GM12878 (cell line): ENCODE results near the gene BMERB1.

Source experiments
- CTCF ChIP-seq, 3 experiments: IDR thresholded peaks in 2 of 3; conservative IDR thresholded peaks in 1 of 3; 2 replicates each; pipeline ENCODE4 v1.5.1; 2011; ENCODE audit warnings: low read depth in 3 of 3, low read length in 3 of 3, mild to moderate bottlenecking in 3 of 3, control low read depth in 2 of 3, moderate library complexity in 2 of 3, inconsistent platforms in 1 of 3, mixed read lengths in 1 of 3; ENCODE audit not compliant: control insufficient read depth in 2 of 3, insufficient read depth in 1 of 3; ENCODE audit errors: extremely low read depth in 1 of 3
- MTA3 ChIP-seq: IDR thresholded peaks from 2 replicates; pipeline ENCODE4 v1.6.1; 2012; ENCODE audit warnings: low read length, inconsistent platforms, borderline replicate concordance
- YBX1 ChIP-seq: fragments of 450-650 bp; IDR thresholded peaks from 2 replicates; pipeline ENCODE4 v1.6.1; 2016; ENCODE audit warnings: antibody characterized with exemption

- TF ChIP-seq CTCF (IDR thresholded peaks at IDR 0.05 in 2 of 3, conservative IDR thresholded peaks at IDR 0.05 in 1 of 3; ENCODE audit: control insufficient read depth in 2 of 3, extremely low read depth in 1 of 3, insufficient read depth in 1 of 3, low read depth in 3 of 3, low read length in 3 of 3) (no peak), MTA3 (no peak), YBX1 (no peak)
These were observed 83.5 kb downstream of the BMERB1 start for GRCh38 chr16:15517743-15518377.
